Skin of body (tissue), 2 donors: ENCODE results near the gene CD24. TPM values are rescaled to one million over a fixed set of nuclear protein-coding genes. Genes with fewer than 3 reads are reported as not detected.

Experiments
- DNase-seq: peaks from one replicate; lab custom pipeline; 2025; lab: John Stamatoyannopoulos, UW
- total RNA-seq: library from RNA; depleted of rRNA; stranded (reverse); fragments of >200 nt; gene quantifications from one replicate; pipeline ENCODE4 v1.2.3, GENCODE V29; 2014

The CD24 gene
- total RNA-seq, 1 donor from 2014 or later = 97.1 TPM

DNA sequence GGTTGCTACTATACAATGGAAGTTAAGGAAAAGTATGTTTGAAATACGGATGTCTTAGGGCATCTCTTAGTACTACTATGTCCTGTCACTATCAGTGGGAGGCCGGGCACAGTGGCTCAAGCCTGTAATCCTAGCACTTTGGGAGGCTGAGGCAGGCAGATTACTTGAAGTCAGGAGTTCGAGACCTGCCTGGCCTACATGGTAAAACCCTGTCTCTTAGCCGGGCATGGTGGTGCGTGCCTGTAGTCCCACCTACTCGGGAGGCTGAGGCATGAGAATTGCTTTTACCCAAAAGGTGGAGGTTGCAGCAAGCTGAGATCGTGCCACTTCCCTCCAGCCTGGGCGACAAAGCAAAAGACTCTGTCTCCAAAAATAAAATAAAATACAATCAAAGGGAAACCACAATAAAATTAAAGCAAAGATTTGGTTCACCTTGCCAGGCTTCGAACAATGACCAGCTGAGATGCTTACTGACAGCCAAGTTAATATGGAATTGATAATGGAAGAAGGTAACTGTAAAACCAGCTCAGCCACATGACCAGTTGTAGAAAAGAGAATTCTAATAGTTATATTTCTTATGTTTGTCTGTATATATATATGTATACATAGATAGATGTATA is 6.5 kb downstream of the CD24 start:
- DNase-seq = no peak

GRCh38 chr6:106966671-106967640 is 7.6 kb downstream of the CD24 start:
- no peak for DNase-seq

GRCh38 chr6:106966229-106966628 is 8.3 kb downstream of the CD24 start:
- no peak for DNase-seq

GRCh38 chr6:106964954-106965353 is 9.6 kb downstream of the CD24 start:
- no peak for DNase-seq

GRCh38 chr6:106964099-106964498 is 10.4 kb downstream of the CD24 start:
- no peak for DNase-seq

DNA sequence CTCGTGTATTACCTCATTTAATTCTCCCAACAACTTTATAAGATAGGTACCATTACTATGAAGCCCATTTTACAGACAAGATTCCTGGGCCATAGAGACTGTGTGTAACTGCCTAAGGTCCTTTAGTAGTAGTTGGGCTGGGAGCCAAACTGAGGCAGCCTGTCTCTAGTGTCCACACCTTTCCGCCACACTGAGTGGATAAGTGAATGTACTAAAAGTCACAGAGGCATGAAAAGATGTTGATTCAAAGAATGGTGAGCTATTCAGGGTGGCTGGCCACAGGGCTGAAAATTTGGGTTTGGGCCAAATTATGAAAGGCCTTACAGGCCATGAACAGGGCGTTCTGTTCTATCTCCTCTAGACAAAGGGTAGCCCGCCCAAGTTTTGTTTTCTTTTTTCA is 11.0 kb downstream of the CD24 start:
- no peak for DNase-seq

- no peak for DNase-seq
Measured at GRCh38 chr6:106961801-106962200, 12.7 kb downstream of the CD24 start.

GRCh38 chr6:106961136-106961535 is 13.4 kb downstream of the CD24 start:
- no peak for DNase-seq

GRCh38 chr6:106959985-106960384 is 14.5 kb downstream of the CD24 start:
- no peak for DNase-seq

- DNase-seq = no peak
Measured at GRCh38 chr6:106939848-106940247, 34.7 kb downstream of the CD24 start.

GRCh38 chr6:106939208-106939607 is 35.3 kb downstream of the CD24 start:
- no peak for DNase-seq

GRCh38 chr6:106927531-106928398 is 46.8 kb downstream of the CD24 start:
- DNase-seq = no peak

DNA sequence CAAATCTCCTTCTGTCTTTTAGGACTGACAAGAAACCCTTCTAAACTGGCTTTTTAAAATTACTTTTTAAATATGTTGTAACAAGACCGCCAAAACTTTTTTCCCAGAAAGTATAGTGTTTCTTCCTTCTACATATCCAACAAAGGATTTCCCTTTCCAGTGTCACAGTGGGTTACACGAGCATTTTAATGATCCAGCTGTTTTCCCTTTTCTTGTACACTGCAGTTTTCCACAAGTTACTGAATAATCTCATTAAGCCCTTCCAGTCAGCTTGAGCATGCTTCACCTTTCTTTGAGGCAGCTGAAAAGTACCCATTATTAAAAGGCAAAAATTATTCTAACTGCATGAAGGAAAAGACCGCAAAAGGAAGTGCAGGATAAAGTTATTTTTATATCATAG is 48.6 kb downstream of the CD24 start:
- DNase-seq = no peak

- DNase-seq = no peak
Measured at GRCh38 chr6:106924694-106925523, 49.6 kb downstream of the CD24 start.

GRCh38 chr6:106922626-106923025 is 51.9 kb downstream of the CD24 start:
- no peak for DNase-seq

Other genes with a start within 250 kb of the CD24 start
- 11.9 TPM for gene MTRES1, start 53.5 kb upstream of the CD24 start, total RNA-seq
- 1.6 TPM for gene BEND3, start 140.8 kb upstream of the CD24 start, total RNA-seq